GM11168 (cell line): ENCODE results near the gene SPTLC3.

Experiments
- in situ Hi-C: fragments of 300-500 bp; cut with MboI; formaldehyde crosslinking; loops from one replicate; pipeline ENCODE4 v1.12.0; 2022; ENCODE audit warnings: low sequenced_read_pairs; ENCODE audit not compliant: unreplicated experiment

SPTLC3 gene

DNA sequence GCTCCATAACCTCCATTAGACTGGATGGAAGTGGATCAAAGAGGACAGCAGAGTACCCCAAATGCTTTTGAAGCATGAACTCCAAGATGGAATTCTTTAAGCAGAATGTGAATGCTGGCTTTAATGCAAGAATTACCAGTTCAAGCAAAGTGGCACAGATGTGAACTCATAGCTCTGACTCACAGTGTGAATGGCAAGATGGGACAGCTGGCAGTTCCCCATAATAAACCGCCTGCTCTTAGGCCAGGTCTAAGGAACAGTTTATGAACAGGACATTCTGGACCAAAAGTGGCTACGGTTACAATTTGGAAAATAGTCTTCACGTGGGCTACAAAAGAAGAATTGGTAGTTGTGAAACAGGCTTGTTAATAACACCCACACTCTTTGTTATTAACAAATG, 76.5 kb downstream of the SPTLC3 start:
- in situ Hi-C loops: no loop called here

DNA sequence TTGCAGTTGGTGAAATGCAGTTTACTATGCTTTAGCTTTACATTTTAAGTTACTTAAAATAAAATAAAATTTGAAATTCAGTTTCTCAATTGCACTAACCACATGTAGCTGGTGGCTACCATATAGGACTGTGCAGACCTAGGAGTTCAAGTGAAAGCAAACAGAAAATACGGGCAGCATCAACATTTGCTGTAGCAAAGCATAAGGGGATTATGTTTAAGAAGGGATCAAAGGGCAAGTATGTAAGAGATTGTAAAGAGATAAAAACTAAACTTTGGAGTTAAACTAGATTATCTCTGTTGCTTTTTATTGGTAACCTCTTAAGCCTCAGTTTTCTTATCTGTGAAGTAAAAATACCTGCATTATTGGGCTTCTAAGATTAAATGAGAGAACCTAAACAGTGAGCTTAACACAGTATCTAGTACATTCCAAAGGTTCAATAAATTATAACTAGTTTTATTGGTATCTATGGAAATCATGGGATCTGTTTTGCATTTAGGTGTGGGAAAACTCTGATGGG, 81.2 kb downstream of the SPTLC3 start:
- in situ Hi-C loops: no loop called here

DNA sequence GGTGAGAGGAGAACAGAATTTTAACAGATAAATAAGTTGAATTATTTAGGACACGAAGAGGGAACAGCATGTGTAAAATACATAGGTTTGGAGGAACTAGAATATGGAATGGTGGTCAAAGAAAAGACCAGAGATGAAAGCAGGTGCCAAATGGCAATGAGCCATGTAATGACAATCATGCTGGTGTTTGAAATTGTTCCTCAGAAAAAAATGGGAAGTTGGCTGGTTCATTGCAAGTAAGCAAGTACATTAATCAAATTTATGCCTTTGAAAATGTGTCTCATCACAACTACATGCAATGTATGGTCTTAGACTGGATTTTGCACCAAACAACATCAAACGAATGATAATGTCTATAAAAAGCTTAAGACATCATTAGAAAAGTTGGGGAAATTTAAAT, 83.3 kb downstream of the SPTLC3 start:
- in situ Hi-C loops: no loop called here

DNA sequence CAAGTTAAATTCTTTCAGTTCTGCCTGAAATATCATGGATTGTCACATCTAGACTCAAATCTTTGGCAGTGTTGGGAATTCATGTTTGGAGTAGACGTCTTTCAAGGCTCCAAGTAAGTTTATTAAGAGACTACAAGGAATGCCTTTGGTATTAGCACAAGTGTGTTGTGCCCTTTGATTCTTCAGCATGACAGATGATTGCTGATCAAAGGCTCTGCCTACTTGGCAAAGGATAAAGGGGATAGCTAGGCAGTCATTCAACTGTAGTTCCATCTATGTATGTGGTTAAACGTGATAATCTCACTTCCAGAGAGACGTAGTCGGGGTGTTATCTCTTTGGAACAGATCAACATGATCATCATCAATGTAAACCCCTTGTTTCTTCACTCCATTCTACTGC, 86.2 kb downstream of the SPTLC3 start:
- in situ Hi-C loops: no loop called here

DNA sequence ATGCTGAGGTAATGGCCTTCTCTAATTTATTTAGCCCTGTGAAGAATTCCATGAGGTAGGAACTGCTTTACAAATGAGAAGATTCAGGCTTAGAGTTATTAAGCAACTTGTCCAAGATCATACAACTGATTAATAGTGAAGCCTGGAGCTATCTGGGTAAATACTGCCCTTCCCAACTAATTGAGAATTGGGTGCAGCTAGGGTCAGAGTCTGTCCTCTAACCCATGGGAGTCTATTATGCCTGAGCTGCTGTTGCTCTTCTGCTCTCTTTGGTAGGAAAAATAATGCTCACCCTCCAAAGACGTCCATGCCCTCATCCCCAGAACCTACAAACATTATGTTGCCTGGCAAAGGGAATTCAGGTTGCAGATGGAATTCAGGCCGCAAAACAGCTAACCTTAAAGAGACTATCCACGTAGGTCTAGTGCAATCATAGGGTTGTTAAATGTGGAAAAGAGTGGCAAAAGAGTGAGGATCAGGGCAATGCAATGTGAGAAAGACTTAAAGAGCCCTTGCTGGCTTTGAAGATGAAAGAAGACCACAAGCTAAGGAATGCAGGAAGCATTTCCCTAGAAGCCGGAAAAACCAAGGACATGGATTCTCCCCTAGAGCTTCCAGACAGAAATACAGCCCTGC, 90.1 kb downstream of the SPTLC3 start:
- in situ Hi-C loops: no loop called here

DNA sequence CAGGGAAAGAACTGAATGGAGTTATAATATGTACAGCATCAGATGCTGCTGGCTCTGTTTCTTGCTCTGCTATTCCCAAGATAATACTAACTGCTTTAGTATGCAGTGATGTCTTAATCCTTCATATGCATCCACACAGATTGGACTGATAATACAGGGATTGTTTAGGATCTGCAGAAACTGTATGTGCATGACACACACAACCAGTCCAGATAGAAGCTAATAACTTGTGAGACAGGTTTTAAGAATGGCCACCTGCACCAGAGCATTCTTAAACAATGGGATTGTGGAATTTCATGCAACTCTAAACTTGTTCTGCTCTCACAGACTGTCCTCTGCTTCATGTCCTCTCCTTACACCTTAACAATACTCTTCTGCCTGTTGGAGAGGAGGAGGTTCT, 90.9 kb downstream of the SPTLC3 start:
- in situ Hi-C loops: loop anchor here (25.0 kb wide), 3 partner anchors 162 to 663 kb away; no protein-coding TSS in a partner anchor

DNA sequence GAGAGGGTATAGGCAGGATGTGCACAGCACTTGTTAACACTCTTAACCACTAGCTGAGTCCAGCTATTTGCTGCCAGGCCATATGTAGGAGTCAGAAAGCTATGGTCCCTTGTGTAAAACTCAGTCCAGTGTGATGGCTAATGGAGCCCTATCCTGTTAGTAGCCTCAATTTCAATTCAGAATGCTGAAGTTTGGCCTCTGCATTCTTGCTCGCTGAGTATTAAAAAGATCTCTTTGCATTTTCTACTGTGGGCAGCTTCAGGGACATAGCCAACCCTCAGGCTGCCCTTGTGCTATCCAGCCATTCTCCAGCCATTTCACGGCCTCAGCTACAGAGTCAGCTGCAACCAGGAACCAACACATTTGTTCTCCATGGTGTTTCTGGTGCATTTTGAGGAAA, 92.5 kb downstream of the SPTLC3 start:
- in situ Hi-C loops: loop anchor here (25.0 kb wide), 3 partner anchors 161 to 661 kb away; no protein-coding TSS in a partner anchor

DNA sequence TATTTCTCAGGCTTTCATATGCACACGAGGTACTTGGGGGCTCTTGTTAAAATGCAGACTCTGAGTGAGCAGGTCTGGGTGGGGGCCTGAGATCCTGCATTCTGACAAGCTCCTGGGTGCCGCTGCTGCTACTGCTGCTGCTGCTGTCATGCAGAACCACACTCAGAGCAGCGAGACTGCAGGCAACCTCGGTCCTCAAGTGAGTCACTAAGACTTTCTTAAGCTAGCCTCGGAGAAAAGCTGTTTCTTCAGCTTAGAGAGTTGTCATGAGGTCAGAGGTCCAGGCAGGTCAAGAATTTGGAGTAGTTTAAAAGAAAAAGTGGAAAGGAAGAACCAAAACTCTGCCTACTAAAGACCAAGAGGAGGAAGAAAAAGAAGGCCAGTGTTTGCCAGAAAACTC, 92.9 kb downstream of the SPTLC3 start:
- in situ Hi-C loops: loop anchor here (25.0 kb wide), 3 partner anchors 161 to 661 kb away; no protein-coding TSS in a partner anchor

DNA sequence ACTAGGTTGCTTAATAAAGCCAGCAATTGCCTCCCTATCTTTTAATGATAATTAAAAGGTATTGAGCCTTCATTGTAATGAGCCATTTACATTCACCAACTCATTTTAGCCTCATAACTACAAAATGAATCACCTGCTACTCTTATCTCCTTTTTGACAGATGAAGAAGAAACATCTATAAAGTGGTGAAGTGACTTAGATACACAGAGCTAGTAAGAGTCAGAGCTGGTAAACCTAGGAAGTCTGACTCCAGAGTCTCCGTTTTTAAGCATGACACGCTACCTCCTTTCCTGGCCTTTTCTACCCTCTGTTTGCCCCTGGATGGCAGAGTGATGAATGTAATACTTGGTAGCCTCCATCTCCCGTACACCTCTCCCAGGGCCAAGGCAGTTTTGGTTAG, 93.5 kb downstream of the SPTLC3 start:
- in situ Hi-C loops: loop anchor here (25.0 kb wide), 3 partner anchors 160 to 660 kb away; no protein-coding TSS in a partner anchor

DNA sequence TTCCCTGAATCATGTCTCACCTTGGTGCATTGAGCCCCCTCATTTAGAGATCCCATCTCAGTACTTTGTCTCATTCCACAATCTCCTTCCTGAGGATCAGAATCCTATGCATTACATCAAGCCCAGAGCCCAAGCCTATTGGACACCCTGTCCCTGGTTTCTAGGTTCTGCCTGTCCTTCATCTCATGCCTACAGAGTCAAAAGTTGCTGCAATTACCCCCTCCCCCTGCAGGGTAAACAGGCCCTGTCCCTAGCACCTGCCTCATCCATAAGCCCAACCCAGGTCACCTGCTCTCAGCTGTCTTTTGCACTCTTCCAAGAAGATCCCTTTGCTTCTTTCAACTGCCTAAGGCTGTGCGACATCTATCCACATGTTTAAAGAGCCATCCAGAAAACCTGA, 93.9 kb downstream of the SPTLC3 start:
- in situ Hi-C loops: loop anchor here (25.0 kb wide), 3 partner anchors 160 to 660 kb away; no protein-coding TSS in a partner anchor

DNA sequence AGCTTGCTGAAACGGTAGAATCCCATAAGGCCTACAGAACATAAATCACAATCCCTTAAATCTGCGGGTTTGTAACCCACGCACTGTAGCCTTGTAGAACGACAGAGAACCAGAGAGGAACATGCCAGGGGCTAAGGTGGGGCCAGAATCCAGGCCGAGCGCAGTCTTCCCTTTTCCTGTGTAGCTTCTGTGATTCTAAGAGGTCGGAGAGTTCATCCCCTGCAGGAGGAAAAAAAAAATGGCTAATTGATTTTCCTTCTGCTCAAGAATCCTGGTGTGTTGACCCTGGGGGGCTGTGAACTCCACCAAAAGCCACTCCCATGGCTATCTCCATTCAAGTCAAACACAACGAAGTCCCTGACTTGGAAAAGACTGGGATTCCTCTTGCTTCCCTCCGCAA, 96.3 kb downstream of the SPTLC3 start:
- in situ Hi-C loops: loop anchor here (25.0 kb wide), 3 partner anchors 157 to 657 kb away; no protein-coding TSS in a partner anchor

DNA sequence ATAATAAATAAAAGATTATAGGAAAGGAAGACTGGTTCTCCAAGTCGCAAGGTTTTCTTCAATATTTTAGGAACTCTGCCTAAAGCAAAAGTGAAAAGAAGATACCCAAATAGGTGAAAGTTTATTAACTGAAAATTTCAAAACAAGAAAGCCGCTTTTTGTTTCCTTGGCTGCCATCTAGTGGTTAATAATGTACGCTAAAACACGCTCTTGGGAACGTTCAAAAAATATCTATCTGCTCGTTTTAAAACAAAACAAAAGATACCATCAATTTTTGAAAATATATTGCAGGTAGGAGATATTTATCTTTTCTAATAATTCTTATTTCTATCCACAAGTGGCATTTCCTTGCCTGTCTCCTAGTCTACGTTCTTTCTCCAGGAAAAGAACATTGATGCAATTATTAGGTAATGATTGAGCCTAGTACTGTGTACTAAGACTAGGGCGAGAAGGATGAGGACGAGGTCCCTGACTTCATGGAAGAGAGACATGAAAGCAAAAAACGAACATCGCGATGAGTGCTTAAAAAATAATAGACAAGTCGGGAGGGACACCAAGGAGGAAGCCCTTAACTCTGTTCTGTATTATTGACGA, 97.2 kb downstream of the SPTLC3 start:
- in situ Hi-C loops: loop anchor here (25.0 kb wide), 3 partner anchors 156 to 656 kb away; no protein-coding TSS in a partner anchor

DNA sequence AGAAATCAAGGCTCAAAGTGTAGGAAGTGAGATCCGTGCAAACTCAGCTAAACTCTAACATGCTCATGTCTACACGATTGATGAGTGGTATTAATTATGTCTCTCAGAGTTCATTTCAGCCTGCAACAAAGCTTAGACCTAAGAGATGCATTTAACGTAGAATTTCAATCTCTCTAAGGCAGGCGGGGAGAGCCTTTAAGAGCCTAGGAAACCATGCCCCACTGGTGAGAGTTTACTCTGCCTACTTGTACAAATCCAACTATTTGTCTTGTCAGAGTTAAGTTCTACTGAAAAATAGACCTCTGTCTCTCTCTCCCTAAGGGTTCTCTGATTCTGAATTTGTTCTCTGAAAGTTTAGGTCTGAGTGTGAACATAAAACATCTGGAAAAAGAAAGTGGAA, 100.9 kb downstream of the SPTLC3 start:
- in situ Hi-C loops: loop anchor here (25.0 kb wide), 3 partner anchors 153 to 653 kb away; no protein-coding TSS in a partner anchor

DNA sequence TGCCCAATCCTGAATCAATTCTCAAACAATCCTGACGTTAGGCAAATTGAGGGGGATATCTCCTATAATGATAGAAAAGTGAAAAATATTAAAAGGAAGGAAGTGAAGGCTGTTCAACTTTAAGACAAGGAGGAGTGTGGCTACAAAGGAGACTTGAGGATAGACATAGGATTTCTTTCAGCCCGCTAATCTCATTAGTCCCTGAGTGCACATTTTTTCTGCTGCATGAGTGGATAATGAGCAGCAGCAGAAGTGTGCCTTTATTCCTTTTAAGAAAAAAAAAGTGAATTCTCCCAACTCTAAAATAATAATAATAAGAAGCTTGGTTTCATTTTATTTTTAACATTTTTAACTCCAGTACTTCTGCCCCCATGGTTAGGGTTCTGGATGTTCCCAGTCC, 102.0 kb downstream of the SPTLC3 start:
- in situ Hi-C loops: loop anchor here (25.0 kb wide), 3 partner anchors 152 to 652 kb away; no protein-coding TSS in a partner anchor

DNA sequence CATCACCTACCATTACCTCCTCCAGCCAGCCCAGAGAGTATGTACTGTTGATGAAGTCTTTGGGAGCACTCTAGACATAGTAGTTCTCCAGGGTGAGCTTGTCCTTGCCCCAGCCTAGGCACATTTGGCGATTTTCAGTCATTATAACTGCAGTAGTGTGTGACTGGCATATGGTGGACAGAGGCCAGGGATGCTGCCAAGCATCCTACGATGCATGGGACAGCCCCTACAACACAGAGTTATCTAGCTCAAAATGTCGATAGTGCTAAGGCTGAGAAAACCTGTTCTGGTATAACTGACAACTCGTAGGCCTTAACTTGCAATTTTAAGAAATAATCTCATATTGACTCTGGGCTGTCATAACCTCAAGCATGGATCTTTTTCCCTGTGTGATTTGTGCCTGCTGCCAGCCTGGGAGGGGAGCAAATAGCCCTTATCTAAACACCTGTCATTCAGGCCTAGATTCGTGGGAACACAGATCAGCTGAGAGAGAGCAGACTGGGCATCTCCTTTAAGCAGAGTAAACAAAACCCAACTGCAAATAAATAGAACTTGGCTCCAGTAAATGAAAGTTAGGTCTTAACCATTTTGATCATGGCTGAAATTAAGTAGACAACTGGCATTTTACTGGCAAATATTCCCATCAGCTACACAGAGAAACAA, 102.6 kb downstream of the SPTLC3 start:
- in situ Hi-C loops: loop anchor here (25.0 kb wide), 3 partner anchors 151 to 651 kb away; no protein-coding TSS in a partner anchor

DNA sequence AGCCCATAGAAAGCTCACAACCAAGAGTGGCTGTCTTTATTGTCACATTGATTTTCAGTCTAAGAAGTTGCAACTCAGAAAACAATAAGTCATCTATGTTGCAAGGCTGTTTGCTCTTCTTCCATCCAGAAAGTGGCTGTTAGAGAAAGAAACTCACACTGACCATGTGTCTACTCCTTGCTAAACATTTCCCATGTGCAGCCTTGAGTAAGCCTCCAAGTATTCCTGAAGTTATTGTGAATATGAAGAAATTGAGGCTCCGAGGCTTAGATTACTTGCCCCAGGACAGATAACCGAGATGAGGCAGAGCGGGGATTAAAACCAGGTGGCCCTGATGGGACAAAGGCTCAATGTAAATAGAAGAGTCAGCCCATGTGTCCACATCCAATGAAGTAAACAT, 105.0 kb downstream of the SPTLC3 start:
- in situ Hi-C loops: loop anchor here (25.0 kb wide), 3 partner anchors 149 to 649 kb away; no protein-coding TSS in a partner anchor

DNA sequence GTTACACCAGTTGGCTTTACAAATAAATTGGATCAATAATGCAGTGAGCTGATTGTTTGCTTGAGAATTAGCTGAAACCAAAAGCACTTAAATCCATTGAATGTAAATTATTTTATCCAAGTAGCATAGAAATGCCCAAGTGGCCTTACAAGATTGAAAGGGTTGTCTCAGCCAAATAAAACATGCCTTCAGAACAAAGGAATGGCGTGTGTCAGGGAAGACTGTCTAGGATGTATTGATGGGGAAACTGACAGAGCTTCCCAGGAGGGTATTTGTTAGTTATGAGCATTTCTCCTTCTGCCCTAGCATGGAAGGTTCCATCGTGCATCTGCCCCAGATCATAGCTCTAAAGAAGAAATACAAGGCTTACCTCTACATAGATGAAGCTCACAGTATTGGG, 108.4 kb downstream of the SPTLC3 start:
- in situ Hi-C loops: loop anchor here (25.0 kb wide), 3 partner anchors 145 to 645 kb away; no protein-coding TSS in a partner anchor

DNA sequence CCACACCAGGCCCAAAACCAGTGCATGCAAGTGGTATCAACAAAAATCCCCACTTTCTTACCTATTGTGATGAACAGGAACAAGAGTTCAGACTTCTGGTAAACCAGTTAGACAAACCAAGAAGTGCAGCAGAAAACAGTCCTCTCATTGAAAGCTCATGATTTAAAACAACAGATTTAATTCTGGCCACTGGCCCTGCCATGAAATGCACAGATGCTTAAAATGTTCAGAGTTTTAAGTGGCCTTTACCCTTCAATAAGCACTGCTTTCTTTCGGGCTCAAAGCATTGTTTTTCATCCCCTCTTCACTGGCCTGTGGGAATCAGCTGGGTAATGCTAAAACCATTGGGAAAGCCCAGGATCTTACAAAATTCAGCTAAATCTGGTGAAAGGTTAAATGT, 109.9 kb downstream of the SPTLC3 start:
- in situ Hi-C loops: loop anchor here (25.0 kb wide), 3 partner anchors 144 to 644 kb away; no protein-coding TSS in a partner anchor

DNA sequence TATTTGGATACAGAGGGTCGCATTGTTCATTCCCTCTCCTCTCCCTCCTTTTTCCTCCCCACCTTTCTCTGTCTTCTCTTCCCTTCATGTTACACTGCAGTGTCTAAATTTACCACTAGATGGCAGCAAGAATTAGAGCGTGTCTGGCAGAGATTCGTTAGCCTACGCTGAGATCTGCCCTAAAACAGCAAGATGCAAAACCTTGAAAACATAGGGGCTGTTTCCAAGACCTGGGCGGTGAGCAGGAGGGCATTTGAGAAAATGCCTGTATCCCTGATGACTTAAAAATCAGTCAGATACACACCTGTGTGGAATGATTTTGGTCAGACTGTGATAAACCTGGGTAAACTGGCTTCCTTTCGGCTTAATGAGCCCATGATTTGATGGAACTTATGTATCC, 110.8 kb downstream of the SPTLC3 start:
- in situ Hi-C loops: loop anchor here (25.0 kb wide), 3 partner anchors 143 to 643 kb away; no protein-coding TSS in a partner anchor

DNA sequence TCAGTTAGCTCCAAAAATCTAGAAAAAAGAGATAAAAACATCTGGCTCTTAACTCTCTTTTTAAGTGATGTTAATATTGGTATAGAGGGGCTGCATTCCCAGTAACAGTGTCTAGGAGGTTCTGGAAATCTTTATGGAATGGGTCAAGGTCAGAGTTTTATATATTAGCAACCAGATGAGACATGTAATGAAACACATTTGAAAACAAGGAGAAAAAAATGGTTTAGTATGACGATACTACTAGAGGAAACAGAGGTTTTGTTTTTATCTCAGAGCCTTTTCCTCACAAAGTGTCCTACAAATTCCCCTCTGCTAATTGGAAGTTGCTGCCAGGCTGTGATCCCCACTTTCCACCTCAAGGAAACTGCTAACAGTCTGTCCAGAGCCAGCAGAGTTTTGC, 111.7 kb downstream of the SPTLC3 start:
- in situ Hi-C loops: loop anchor here (25.0 kb wide), 3 partner anchors 142 to 642 kb away; no protein-coding TSS in a partner anchor
